ENCODE results near the gene SULT2A1. TPM values are rescaled to one million over a fixed set of nuclear protein-coding genes. Genes with fewer than 3 reads are reported as not detected.
"Not testable (repeated sequence)": the region's sequence is repeated elsewhere in the genome, so short reads cannot be mapped to it uniquely, and the experiment has no call there.

The SULT2A1 gene
- total RNA-seq, 2 experiments from 2014 or later: not detected

DNA sequence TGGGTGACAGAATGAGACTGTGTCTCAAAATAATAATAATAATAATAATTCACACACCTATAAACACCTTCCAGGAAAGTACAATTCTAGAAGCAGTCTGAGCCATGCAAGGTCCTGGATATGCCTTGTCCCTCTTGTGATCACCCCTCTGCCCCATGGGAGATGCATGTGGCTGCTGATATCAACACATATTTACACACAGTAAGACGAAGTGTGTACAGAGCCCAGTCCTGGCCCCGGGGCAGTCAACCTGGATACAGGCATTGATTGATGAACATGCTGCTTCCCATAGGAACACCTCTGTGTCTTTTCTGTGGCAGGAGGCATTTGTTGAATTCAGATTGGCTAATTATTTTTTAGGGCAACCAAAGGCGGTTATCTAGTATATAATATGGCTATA, 3.2 kb downstream of the SULT2A1 start:
- Mint-ChIP-seq H3K9me3 (peaks cover 4% of the 10 kb centered on the region), H3K27me3 (peaks cover 15% of the 10 kb centered on the region), H3K4me1 (ENCODE audit: low read depth) (no peaks in the 10 kb centered on the region), H3K4me3 (no peak overlapping the region), H3K27ac (no peak overlapping the region), H3K36me3 (ENCODE audit: low read depth) (no peaks in the 10 kb centered on the region)
- intact Hi-C loops (cut with micrococcal nuclease): no loop called here
- ATAC-seq (no peak), DNase-seq (no peak)
- CTCF ChIA-PET: no interaction called here
- POLR2A ChIA-PET: no interaction called here
- TF ChIP-seq, protein P1, sequence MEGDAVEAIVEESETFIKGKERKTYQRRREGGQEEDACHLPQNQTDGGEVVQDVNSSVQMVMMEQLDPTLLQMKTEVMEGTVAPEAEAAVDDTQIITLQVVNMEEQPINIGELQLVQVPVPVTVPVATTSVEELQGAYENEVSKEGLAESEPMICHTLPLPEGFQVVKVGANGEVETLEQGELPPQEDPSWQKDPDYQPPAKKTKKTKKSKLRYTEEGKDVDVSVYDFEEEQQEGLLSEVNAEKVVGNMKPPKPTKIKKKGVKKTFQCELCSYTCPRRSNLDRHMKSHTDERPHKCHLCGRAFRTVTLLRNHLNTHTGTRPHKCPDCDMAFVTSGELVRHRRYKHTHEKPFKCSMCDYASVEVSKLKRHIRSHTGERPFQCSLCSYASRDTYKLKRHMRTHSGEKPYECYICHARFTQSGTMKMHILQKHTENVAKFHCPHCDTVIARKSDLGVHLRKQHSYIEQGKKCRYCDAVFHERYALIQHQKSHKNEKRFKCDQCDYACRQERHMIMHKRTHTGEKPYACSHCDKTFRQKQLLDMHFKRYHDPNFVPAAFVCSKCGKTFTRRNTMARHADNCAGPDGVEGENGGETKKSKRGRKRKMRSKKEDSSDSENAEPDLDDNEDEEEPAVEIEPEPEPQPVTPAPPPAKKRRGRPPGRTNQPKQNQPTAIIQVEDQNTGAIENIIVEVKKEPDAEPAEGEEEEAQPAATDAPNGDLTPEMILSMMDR (IDR thresholded peaks at IDR 0.05): no peak

- POLR2A ChIA-PET: no interaction called here
- H3K27me3 Mint-ChIP-seq: peaks cover 15% of the 10 kb centered on the region
- no peak for ATAC-seq
- no peak overlapping the region for H3K4me3 Mint-ChIP-seq
- intact Hi-C loops (cut with micrococcal nuclease): no loop called here
- peaks cover 4% of the 10 kb centered on the region for H3K9me3 Mint-ChIP-seq
- CTCF ChIA-PET: no interaction called here
- no peak for DNase-seq
- H3K36me3 Mint-ChIP-seq (ENCODE audit: low read depth): no peaks in the 10 kb centered on the region
- H3K27ac Mint-ChIP-seq: no peak overlapping the region
- TF ChIP-seq, protein P1 (IDR thresholded peaks at IDR 0.05): no peak
- H3K4me1 Mint-ChIP-seq (ENCODE audit: low read depth): no peaks in the 10 kb centered on the region
Observed at GRCh38 chr19:47881757-47882156, 4.4 kb downstream of the SULT2A1 start.

DNA sequence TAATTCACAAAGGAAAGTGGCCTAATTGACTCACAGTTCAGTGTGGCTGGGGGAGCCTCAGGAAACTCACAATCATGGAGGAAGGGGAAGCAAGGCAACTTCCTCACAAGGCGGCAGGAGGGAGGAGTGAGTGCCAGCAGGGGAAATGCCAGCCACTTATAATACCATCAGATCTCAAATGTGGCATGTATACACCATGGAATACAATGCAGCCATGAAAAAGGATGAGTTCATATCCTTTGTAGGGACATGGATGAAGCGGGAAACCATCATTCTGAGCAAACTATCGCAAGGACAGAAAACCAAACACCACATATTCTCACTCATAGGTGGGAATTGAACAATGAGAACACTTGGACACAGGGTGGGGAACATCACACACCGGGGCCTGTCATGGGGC, 6.7 kb downstream of the SULT2A1 start:
- H3K27ac Mint-ChIP-seq; H3K4me3 Mint-ChIP-seq; ATAC-seq; H3K36me3 Mint-ChIP-seq (ENCODE audit: low read depth); H3K9me3 Mint-ChIP-seq; intact Hi-C loops (cut with micrococcal nuclease); POLR2A ChIA-PET; DNase-seq; H3K4me1 Mint-ChIP-seq (ENCODE audit: low read depth): not testable (repeated sequence)
- peaks cover 11% of the 10 kb centered on the region for H3K27me3 Mint-ChIP-seq
- CTCF ChIA-PET: interaction anchor here (1.7 kb wide), 1 partner anchor 11 kb away, joined by 8 read pairs; no protein-coding TSS in a partner anchor

- no peak overlapping the region for H3K27ac Mint-ChIP-seq
- TF ChIP-seq, protein P1 (IDR thresholded peaks at IDR 0.05): no peak
- CTCF ChIA-PET: interaction anchor here (1.7 kb wide), 1 partner anchor 10 kb away, joined by 8 read pairs; no protein-coding TSS in a partner anchor
- peaks cover 4% of the 10 kb centered on the region for H3K9me3 Mint-ChIP-seq
- ATAC-seq (no peak), DNase-seq (no peak)
- peaks cover 11% of the 10 kb centered on the region for H3K27me3 Mint-ChIP-seq
- POLR2A ChIA-PET: no interaction called here
- no peaks in the 10 kb centered on the region for H3K4me1 Mint-ChIP-seq (ENCODE audit: low read depth)
- no peak overlapping the region for H3K4me3 Mint-ChIP-seq
- intact Hi-C loops (cut with micrococcal nuclease): no loop called here
- no peaks in the 10 kb centered on the region for H3K36me3 Mint-ChIP-seq (ENCODE audit: low read depth)
Observed at GRCh38 chr19:47878906-47879305, 7.2 kb downstream of the SULT2A1 start.

GRCh38 chr19:47865166-47865565, 20.9 kb downstream of the SULT2A1 start:
- TF ChIP-seq, protein P1 (IDR thresholded peaks at IDR 0.05): no peak
- Mint-ChIP-seq H3K4me1 (ENCODE audit: low read depth) (peaks cover 3% of the 10 kb centered on the region), H3K27ac (no peak overlapping the region), H3K27me3 (peaks cover 16% of the 10 kb centered on the region), H3K36me3 (ENCODE audit: low read depth) (peaks cover 3% of the 10 kb centered on the region), H3K4me3 (no peak overlapping the region), H3K9me3 (peaks cover 2% of the 10 kb centered on the region)
- intact Hi-C loops (cut with micrococcal nuclease): no loop called here
- ATAC-seq (no peak), DNase-seq (no peak)
- CTCF ChIA-PET: interaction anchor here (1.3 to 3.3 kb wide), 4 partner anchors 13 to 75 kb away, joined by 3 to 20 read pairs (median 4); no protein-coding TSS in a partner anchor
- POLR2A ChIA-PET: no interaction called here

Measured in activated CD8-positive, alpha-beta T cell treated with anti-CD3 and anti-CD28 coated beads for 36 hours (primary cell).